A549 (cell line): ENCODE data around the gene NEGR1. TPM values are rescaled to one million over a fixed set of nuclear protein-coding genes. Genes with fewer than 3 reads are reported as not detected.

ENCODE experiments used
- ATAC-seq, 2 experiments: fragments of 200-7000 bp in 1 of 2; fragments of >200 bp in 1 of 2; cut with Nextera tagmentation in 1 of 2; cut with Tn5 transposase in 1 of 2; 3 replicates each; pipeline versions ENCODE4 v1.8.0 to v1.9.1; 2018 to 2020; ENCODE audit warnings: mild to moderate bottlenecking in 1 of 2, moderate library complexity in 1 of 2
- CTCF ChIA-PET: fragments of 300-600 bp; sonication (Branson Sonifier 250); formaldehyde crosslinking; extraction: SDS; loops from one replicate; lab custom pipeline; 2021; ENCODE audit warnings: antibody characterized with exemption, inconsistent platforms; lab: Yijun Ruan, JAX
- POLR2A ChIA-PET: fragments of 350-600 bp; formaldehyde crosslinking; extraction: SDS; loops from one replicate; lab custom pipeline; 2021; ENCODE audit warnings: antibody characterized with exemption, inconsistent platforms; lab: Yijun Ruan, JAX
- DNase-seq, 2 experiments: peaks; one replicate each; pipeline versions ENCODE4 v3.0.0 to v3.0.0-alpha.2; 2011 to 2016; ENCODE audit warnings: low read depth in 1 of 2, low spot score in 1 of 2
- FAIRE-seq: peaks from 2 replicates; lab custom pipeline; 2011; peaks lifted over from hg19 to GRCh38; lab: Jason Lieb, UNC
- H3K27ac ChIP-seq, 2 experiments: fragments of >200 bp; sonication (Bioruptor Twin); formaldehyde crosslinking; 3 replicates each; pipeline ENCODE4 v1.5.1; 2016 to 2017
- H3K4me1 ChIP-seq: fragments of >200 bp; sonication (Bioruptor Twin); formaldehyde crosslinking; 3 replicates; pipeline ENCODE4 v1.6.1; 2016
- H3K4me2 ChIP-seq: fragments of >200 bp; sonication (Bioruptor Twin); formaldehyde crosslinking; 3 replicates; pipeline ENCODE4 v1.6.1; 2016
- H3K4me3 ChIP-seq: fragments of >200 bp; sonication (Bioruptor Twin); formaldehyde crosslinking; 3 replicates; pipeline ENCODE4 v1.5.1; 2016
- H3K9me3 ChIP-seq: fragments of >200 bp; sonication (Bioruptor Twin); formaldehyde crosslinking; 3 replicates; pipeline ENCODE4 v1.6.1; 2016
- BHLHE40 ChIP-seq: IDR thresholded peaks from 2 replicates; pipeline ENCODE4 v1.6.1; 2012; ENCODE audit warnings: low read depth, low read length, inconsistent platforms
- CHD4 ChIP-seq: fragments of 200-600 bp; sonication (generic); IDR thresholded peaks from 2 replicates; pipeline ENCODE4 v1.6.1; 2016; ENCODE audit warnings: antibody characterized with exemption, mild to moderate bottlenecking, borderline replicate concordance
- E2F6 ChIP-seq: IDR thresholded peaks from 2 replicates; pipeline ENCODE4 v1.6.1; 2012; ENCODE audit warnings: low read depth, borderline replicate concordance
- EP300 ChIP-seq, 2 experiments: fragments of >200 bp; sonication (Bioruptor Twin); formaldehyde crosslinking; IDR thresholded peaks; 2 replicates in 1 of 2; 3 replicates in 1 of 2; pipeline ENCODE4 v1.6.1; 2016 to 2017
- FOSB ChIP-seq: fragments of 250-450 bp; sonication (Bioruptor Pico); IDR thresholded peaks from 2 replicates; pipeline ENCODE4 v1.5.0; 2020; ENCODE audit warnings: mild to moderate bottlenecking, moderate library complexity
- HDAC2 ChIP-seq: fragments of 200-600 bp; sonication (generic); IDR thresholded peaks from 2 replicates; pipeline ENCODE4 v1.6.1; 2016
- HOXA7 ChIP-seq: fragments of 250-450 bp; sonication (Bioruptor Pico); IDR thresholded peaks from 2 replicates; pipeline ENCODE4 v1.5.0; 2020; ENCODE audit warnings: mild to moderate bottlenecking, moderate library complexity
- HOXB13 ChIP-seq: fragments of 250-450 bp; sonication (Bioruptor Pico); IDR thresholded peaks from 2 replicates; pipeline ENCODE4 v1.5.0; 2020; ENCODE audit warnings: low read depth, mild to moderate bottlenecking, moderate library complexity
- JUNB ChIP-seq: fragments of >200 bp; sonication (Bioruptor Twin); formaldehyde crosslinking; IDR thresholded peaks from 2 replicates; pipeline ENCODE4 v1.6.1; 2016
- KDM5A ChIP-seq: fragments of 200-600 bp; sonication (generic); IDR thresholded peaks from 2 replicates; pipeline ENCODE4 v1.6.1; 2016; ENCODE audit warnings: antibody characterized with exemption, mild to moderate bottlenecking
- MAX ChIP-seq: IDR thresholded peaks from 2 replicates; pipeline ENCODE4 v1.6.1; 2012
- MYC ChIP-seq: IDR thresholded peaks from 2 replicates; pipeline ENCODE4 v1.6.1; 2012; ENCODE audit warnings: mild to moderate bottlenecking, inconsistent platforms, low read length, improper control_type of control experiment, borderline replicate concordance
- NFE2L2 ChIP-seq: fragments of 150-350 bp; conservative IDR thresholded peaks from 2 replicates; pipeline ENCODE4 v1.6.1; 2014; ENCODE audit warnings: low read length
- NR3C1 ChIP-seq: fragments of >200 bp; sonication (Bioruptor Twin); formaldehyde crosslinking; IDR thresholded peaks from 3 replicates; pipeline ENCODE4 v1.6.1; 2017
- PHF8 ChIP-seq: fragments of 200-600 bp; sonication (generic); IDR thresholded peaks from 2 replicates; pipeline ENCODE4 v1.6.1; 2016; ENCODE audit warnings: low read depth, mild to moderate bottlenecking, antibody characterized with exemption, moderate library complexity, borderline replicate concordance
- POLR2AphosphoS2 ChIP-seq: conservative IDR thresholded peaks from 2 replicates; pipeline ENCODE4 v1.6.1; 2012; ENCODE audit warnings: low read length, improper control_type of control experiment, inconsistent platforms
- RAD21 ChIP-seq, 2 experiments: fragments of >200 bp in 1 of 2; sonication (Bioruptor Twin) in 1 of 2; formaldehyde crosslinking in 1 of 2; IDR thresholded peaks in 1 of 2; conservative IDR thresholded peaks in 1 of 2; 2 replicates in 1 of 2; 3 replicates in 1 of 2; pipeline ENCODE4 v1.6.1; 2012 to 2018; ENCODE audit warnings: inconsistent platforms in 1 of 2
- RARB ChIP-seq: fragments of 250-450 bp; sonication (Bioruptor Pico); IDR thresholded peaks from 2 replicates; pipeline ENCODE4 v1.8.0; 2021; ENCODE audit warnings: mild to moderate bottlenecking, moderate library complexity
- REST ChIP-seq: fragments of 200-600 bp; sonication (generic); IDR thresholded peaks from 2 replicates; pipeline ENCODE4 v1.6.1; 2016; ENCODE audit warnings: antibody characterized with exemption, mild to moderate bottlenecking, moderate library complexity
- SREBF2 ChIP-seq: fragments of 450-650 bp; IDR thresholded peaks from 2 replicates; pipeline ENCODE4 v1.6.1; 2014; ENCODE audit warnings: mild to moderate bottlenecking, moderate library complexity
- USF2 ChIP-seq: fragments of 450-650 bp; IDR thresholded peaks from 2 replicates; pipeline ENCODE4 v1.6.1; 2014; ENCODE audit warnings: antibody characterized with exemption
- ZC3H11A ChIP-seq: fragments of 450-650 bp; IDR thresholded peaks from 2 replicates; pipeline ENCODE4 v1.6.1; 2014; ENCODE audit warnings: antibody characterized with exemption, mild to moderate bottlenecking
- ZFP36 ChIP-seq: fragments of 450-650 bp; IDR thresholded peaks from 2 replicates; pipeline ENCODE4 v1.6.1; 2014; ENCODE audit warnings: borderline replicate concordance; ENCODE audit not compliant: partially characterized antibody
- WGBS: methylation state at CpG from one replicate; pipeline ENCODE4 v1.1.6; 2017; ENCODE audit errors: missing lambda C conversion rate; 5-methylcytosine and 5-hydroxymethylcytosine counted together
- polyA plus RNA-seq, 4 experiments: library from polyadenylated mRNA; depleted of rRNA in 3 of 4; stranded (reverse); fragments of >200 nt; fragmentation: RNase III in 1 of 4; extraction: RNeasy Plus Mini Kit Qiagen cat#74134 plus additional on column Dnase treatment in 1 of 4; gene quantifications; 2 replicates in 3 of 4; 3 replicates in 1 of 4; pipeline ENCODE4 v1.2.3, GENCODE V29; 2011 to 2017

NEGR1 gene
- polyA plus RNA-seq, 2 of the 4 experiments (the other 2 are of a cell fraction) = not detected

- H3K4me1 ChIP-seq = no peaks in the 10 kb centered on the region
- POLR2A ChIA-PET = no interaction called here
- CTCF ChIA-PET = no interaction called here
- no peak overlapping the region for H3K4me3 ChIP-seq
- H3K4me2 ChIP-seq = no peak overlapping the region
- H3K27ac ChIP-seq = no peak overlapping the region
- H3K9me3 ChIP-seq = no peaks in the 10 kb centered on the region
- DNase-seq = no peak
- FAIRE-seq = no peak
- WGBS = 0% methylated on average over 2 of the region's 2 CpGs
- TF ChIP-seq HOXB13 (CRISPR knock-in tag) (no peak), BHLHE40 (no peak), NR3C1 (no peak), JUNB (no peak), RARB (CRISPR knock-in tag) (no peak), USF2 (no peak), E2F6 (no peak), MYC (no peak), POLR2AphosphoS2 (no peak), NFE2L2 (no peak), REST (no peak), FOSB (CRISPR knock-in tag) (no peak), ZFP36 (no peak), SREBF2 (no peak), KDM5A (no peak), HOXA7 (CRISPR knock-in tag) (no peak)
- ATAC-seq = no peak
These were observed 563.0 kb downstream of the NEGR1 start for GRCh38 chr1:71719330-71719729.

- no peak for DNase-seq
- FAIRE-seq = no peak
- ATAC-seq = no peak
- POLR2A ChIA-PET = no interaction called here
- H3K4me1 ChIP-seq = no peaks in the 10 kb centered on the region
- no peak overlapping the region for H3K4me3 ChIP-seq
- no peak overlapping the region for H3K4me2 ChIP-seq
- TF ChIP-seq NFE2L2 (no peak), HDAC2 (no peak), USF2 (no peak), ZC3H11A (no peak), PHF8 (no peak), RARB (CRISPR knock-in tag) (no peak), RAD21 (conservative IDR thresholded peaks at IDR 0.05 in 1 of 2, IDR thresholded peaks at IDR 0.05 in 1 of 2) (no peak), MAX (no peak), EP300 (IDR thresholded peaks at IDR 0.05) (no peak), ZFP36 (no peak), CHD4 (no peak), REST (no peak)
- no peaks in the 10 kb centered on the region for H3K9me3 ChIP-seq
- no peak overlapping the region for H3K27ac ChIP-seq
- CTCF ChIA-PET = no interaction called here
These were observed 565.2 kb downstream of the NEGR1 start for GRCh38 chr1:71717186-71717585.
